Measurements from ENCODE around the gene COA8. TPM values are rescaled to one million over a fixed set of nuclear protein-coding genes. Genes with fewer than 3 reads are reported as not detected.

Gene COA8
- total RNA-seq, 4 donors from 2014 or later = 1.5 to 17.1 (median 15.2) TPM; not detected in 1

DNA sequence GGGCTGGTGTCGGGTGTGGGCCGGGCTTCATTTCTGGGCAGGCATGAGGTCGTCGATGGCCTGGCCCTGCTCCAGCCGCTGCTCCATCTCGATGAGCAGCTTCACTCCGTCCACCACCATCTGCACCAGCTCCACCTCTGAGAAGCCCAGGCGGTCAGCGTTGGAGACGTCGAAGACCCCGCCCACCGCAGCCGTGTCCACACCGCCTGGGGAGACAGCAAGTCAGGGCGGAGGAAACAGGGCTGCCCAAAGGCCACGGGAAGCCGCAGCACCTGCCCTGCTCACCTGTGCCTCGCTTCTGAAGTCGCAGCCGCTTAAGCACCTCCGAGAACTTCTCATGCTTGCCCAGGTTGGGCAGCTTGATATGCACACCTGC is 42.9 kb upstream of the COA8 start:
- no peak for DNase-seq
- H3K4me3 ChIP-seq = peak overlapping the region in 2 of 4 donors; percentile 63 to 67
- no peak for TF ChIP-seq POLR2AphosphoS5 (IDR thresholded peaks at IDR 0.05)
- TF ChIP-seq CTCF (IDR thresholded peaks at IDR 0.05) = no peak
- no peak for TF ChIP-seq EP300 (IDR thresholded peaks at IDR 0.05; ENCODE audit: low read depth)
- no peak for TF ChIP-seq POLR2A (IDR thresholded peaks at IDR 0.05)
- intact Hi-C loops (cut with DNase I; ENCODE audit: low total_unique reads) = loop anchor here (2.0 kb wide), 1 partner anchor 27 kb away; no protein-coding TSS in a partner anchor
- H3K27ac ChIP-seq = peak overlapping the region; percentile 89 to 95 (median 92)
- H3K27me3 ChIP-seq = peaks cover 10% of the 10 kb centered on the region
- 59 to 80% methylated on average over 2 to 17 of the region's 22 CpGs for WGBS, 2 donors (ENCODE audit: low coverage in 1 of 2)
- H3K4me1 ChIP-seq = peaks cover 37 to 57% (median 52%) of the 10 kb centered on the region in 4 donors
- no peaks in the 10 kb centered on the region for H3K9me3 ChIP-seq
- in situ Hi-C loops (cut with MboI; ENCODE audit: low pct_ligation_motif_present in 1 of 4, low pct_unique_long_range_greater_than_20kb in 1 of 4, low sequenced_read_pairs in 3 of 4) = no loop called here
- H3K36me3 ChIP-seq = peaks cover 0 to 4% (median 0%) of the 10 kb centered on the region in 4 donors

DNA sequence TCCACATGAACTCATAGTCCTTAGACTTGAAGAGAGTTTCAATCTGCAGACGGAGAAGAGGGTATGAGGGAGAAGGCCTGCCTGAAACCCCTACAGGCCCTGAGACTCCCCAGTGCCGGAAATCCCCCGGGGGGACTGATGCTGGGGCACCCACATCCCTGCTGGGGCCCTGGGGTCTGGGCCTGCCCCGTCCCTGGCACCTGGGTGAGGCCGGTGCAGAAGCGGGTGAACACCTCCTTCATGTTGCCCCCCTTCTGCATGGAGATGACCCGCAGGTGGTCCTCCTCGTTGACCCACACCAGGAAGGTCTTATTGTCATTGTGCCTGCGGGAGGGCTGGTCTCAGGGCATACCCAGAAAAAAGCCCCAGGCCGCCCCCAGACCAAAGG is 42.5 kb upstream of the COA8 start:
- peaks cover 10% of the 10 kb centered on the region for H3K27me3 ChIP-seq
- intact Hi-C loops (cut with DNase I; ENCODE audit: low total_unique reads) = no loop called here
- H3K4me3 ChIP-seq = peak overlapping the region in 3 of 4 donors; percentile 63 to 72 (median 67)
- 54% methylated on average over 8 of the region's 10 CpGs; no CpG with 5 or more reads in 1 of the 2 donors for WGBS, 2 donors (ENCODE audit: low coverage in 1 of 2)
- in situ Hi-C loops (cut with MboI; ENCODE audit: low pct_ligation_motif_present in 1 of 4, low pct_unique_long_range_greater_than_20kb in 1 of 4, low sequenced_read_pairs in 3 of 4) = no loop called here
- H3K9me3 ChIP-seq = no peaks in the 10 kb centered on the region
- peak overlapping the region; percentile 89 to 95 (median 92) for H3K27ac ChIP-seq
- peaks cover 37 to 62% (median 54%) of the 10 kb centered on the region in 4 donors for H3K4me1 ChIP-seq
- TF ChIP-seq EP300 (IDR thresholded peaks at IDR 0.05; ENCODE audit: low read depth) (no peak), POLR2A (IDR thresholded peaks at IDR 0.05) (no peak), POLR2AphosphoS5 (IDR thresholded peaks at IDR 0.05) (no peak), CTCF (IDR thresholded peaks at IDR 0.05) (no peak)
- DNase-seq = no peak
- peaks cover 0 to 4% (median 0%) of the 10 kb centered on the region in 4 donors for H3K36me3 ChIP-seq

GRCh38 chr14:103520657-103521437 is 41.9 kb upstream of the COA8 start:
- DNase-seq = peak; percentile 89
- Histone ChIP-seq H3K4me1 (peaks cover 40 to 67% (median 59%) of the 10 kb centered on the region in 4 donors), H3K27ac (peak overlapping the region; percentile 89 to 95 (median 92)), H3K27me3 (peaks cover 10% of the 10 kb centered on the region), H3K36me3 (peaks cover 0 to 4% (median 0%) of the 10 kb centered on the region in 4 donors), H3K4me3 (peak overlapping the region; percentile 42 to 72 (median 65)), H3K9me3 (no peaks in the 10 kb centered on the region)
- WGBS, 2 donors (ENCODE audit: low coverage in 1 of 2) = 7% methylated on average over 18 of the region's 66 CpGs; no CpG with 5 or more reads in 1 of the 2 donors
- intact Hi-C loops (cut with DNase I; ENCODE audit: low total_unique reads) = no loop called here
- in situ Hi-C loops (cut with MboI; ENCODE audit: low pct_ligation_motif_present in 1 of 4, low pct_unique_long_range_greater_than_20kb in 1 of 4, low sequenced_read_pairs in 3 of 4) = no loop called here
- TF ChIP-seq EP300 (IDR thresholded peaks at IDR 0.05; ENCODE audit: low read depth) (no peak), POLR2A (IDR thresholded peaks at IDR 0.05) (peak; percentile 73), CTCF (IDR thresholded peaks at IDR 0.05) (peak; percentile 47 to 83 (median 61)), POLR2AphosphoS5 (IDR thresholded peaks at IDR 0.05) (peak; percentile 60 to 86 (median 86))

DNA sequence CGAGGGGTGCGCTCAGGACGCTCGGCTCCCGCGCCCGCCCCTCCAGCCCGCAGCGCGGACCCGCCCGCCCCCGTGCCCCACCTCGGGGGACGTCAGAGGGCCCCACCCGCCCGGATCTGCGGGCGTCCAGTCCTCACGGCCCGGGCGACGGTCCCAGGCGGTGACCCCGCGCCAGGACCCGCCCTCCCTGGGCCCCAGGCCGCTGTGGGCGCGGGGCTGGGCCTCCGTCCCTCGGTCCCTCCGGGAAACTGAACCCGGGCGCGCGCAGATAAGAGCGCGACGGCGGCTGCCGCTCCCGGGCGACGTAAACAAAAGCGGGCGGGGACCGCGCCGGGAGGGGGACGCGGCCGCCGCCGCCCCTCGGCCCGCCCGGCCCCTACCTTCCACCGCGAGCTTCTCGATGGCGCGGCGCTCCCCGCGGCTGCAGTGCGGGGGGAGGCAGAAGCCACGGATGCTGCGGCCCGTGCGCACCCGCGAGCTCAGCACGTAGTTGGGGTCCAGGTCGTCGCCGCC is 41.3 kb upstream of the COA8 start:
- 0% methylated on average over 57 of the region's 77 CpGs; no CpG with 5 or more reads in 1 of the 2 donors for WGBS, 2 donors (ENCODE audit: low coverage in 1 of 2)
- peaks cover 46 to 74% (median 65%) of the 10 kb centered on the region in 4 donors for H3K4me1 ChIP-seq
- peak overlapping the region; percentile 89 to 95 (median 92) for H3K27ac ChIP-seq
- intact Hi-C loops (cut with DNase I; ENCODE audit: low total_unique reads) = no loop called here
- peaks cover 10% of the 10 kb centered on the region for H3K27me3 ChIP-seq
- no peak for DNase-seq
- TF ChIP-seq CTCF (IDR thresholded peaks at IDR 0.05) = no peak
- no peak for TF ChIP-seq EP300 (IDR thresholded peaks at IDR 0.05; ENCODE audit: low read depth)
- TF ChIP-seq POLR2AphosphoS5 (IDR thresholded peaks at IDR 0.05) = no peak
- TF ChIP-seq POLR2A (IDR thresholded peaks at IDR 0.05) = no peak
- H3K36me3 ChIP-seq = peaks cover 0 to 4% (median 0%) of the 10 kb centered on the region in 4 donors
- no peaks in the 10 kb centered on the region for H3K9me3 ChIP-seq
- in situ Hi-C loops (cut with MboI; ENCODE audit: low pct_ligation_motif_present in 1 of 4, low pct_unique_long_range_greater_than_20kb in 1 of 4, low sequenced_read_pairs in 3 of 4) = no loop called here
- peak overlapping the region; percentile 42 to 72 (median 65) for H3K4me3 ChIP-seq

All from transverse colon (tissue), 4 donors.